ENCODE data around the gene TDRD7. TPM values are rescaled to one million over a fixed set of nuclear protein-coding genes. Genes with fewer than 3 reads are reported as not detected.

Gene TDRD7
- polyA plus RNA-seq, 1 experiment, result 8.2 TPM

DNA sequence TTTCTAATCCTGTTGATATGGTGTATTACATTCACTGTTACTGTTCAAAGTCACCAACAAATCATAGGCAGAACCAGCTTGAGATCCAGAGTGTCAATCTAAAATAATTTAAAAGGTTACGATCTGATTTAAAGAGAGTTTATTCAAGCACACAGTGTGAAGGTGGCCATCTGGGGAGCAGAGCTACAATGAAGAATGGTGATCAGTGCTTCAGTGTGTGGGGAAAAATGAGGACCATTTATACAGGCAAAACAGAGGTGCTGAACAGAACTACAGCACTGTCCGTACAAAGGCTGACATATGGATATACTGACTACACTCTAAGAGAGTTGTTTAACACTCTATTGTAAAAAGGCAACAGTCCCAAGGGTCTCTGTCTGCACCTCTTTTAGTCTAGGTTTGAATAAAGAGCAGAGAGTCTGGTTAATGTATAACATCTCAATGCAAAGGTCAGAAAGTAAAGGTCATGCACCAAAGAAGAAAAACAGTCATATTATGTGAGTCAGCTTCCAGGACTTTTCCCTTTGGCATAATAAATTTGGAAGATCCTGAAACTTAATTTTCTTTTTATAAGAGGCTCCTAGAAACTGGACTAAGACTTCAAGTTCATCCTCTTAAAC, 29.7 kb upstream of the TDRD7 start:
- POLR2A ChIA-PET, result no interaction called here
- no peaks in the 10 kb centered on the region for H3K27me3 ChIP-seq (ENCODE audit: control insufficient read depth, insufficient read depth, low read length)
- no peak for DNase-seq (ENCODE audit: low read depth, low spot score)
- H3K4me3 ChIP-seq (ENCODE audit: low read depth, low read length), result no peak overlapping the region
- H3K27ac ChIP-seq (ENCODE audit: low read depth, low read length), result no peak overlapping the region
- TF ChIP-seq, protein P1, sequence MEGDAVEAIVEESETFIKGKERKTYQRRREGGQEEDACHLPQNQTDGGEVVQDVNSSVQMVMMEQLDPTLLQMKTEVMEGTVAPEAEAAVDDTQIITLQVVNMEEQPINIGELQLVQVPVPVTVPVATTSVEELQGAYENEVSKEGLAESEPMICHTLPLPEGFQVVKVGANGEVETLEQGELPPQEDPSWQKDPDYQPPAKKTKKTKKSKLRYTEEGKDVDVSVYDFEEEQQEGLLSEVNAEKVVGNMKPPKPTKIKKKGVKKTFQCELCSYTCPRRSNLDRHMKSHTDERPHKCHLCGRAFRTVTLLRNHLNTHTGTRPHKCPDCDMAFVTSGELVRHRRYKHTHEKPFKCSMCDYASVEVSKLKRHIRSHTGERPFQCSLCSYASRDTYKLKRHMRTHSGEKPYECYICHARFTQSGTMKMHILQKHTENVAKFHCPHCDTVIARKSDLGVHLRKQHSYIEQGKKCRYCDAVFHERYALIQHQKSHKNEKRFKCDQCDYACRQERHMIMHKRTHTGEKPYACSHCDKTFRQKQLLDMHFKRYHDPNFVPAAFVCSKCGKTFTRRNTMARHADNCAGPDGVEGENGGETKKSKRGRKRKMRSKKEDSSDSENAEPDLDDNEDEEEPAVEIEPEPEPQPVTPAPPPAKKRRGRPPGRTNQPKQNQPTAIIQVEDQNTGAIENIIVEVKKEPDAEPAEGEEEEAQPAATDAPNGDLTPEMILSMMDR (IDR thresholded peaks at IDR 0.05; ENCODE audit: low read depth, low read length), result no peak
- CTCF ChIA-PET, result interaction anchor here (0.6 kb wide), 1 partner anchor 526 kb away, joined by 3 read pairs; no protein-coding TSS in a partner anchor
- no peaks in the 10 kb centered on the region; the same call in 1 of the 2 replicates for H3K9me3 ChIP-seq (ENCODE audit: control insufficient read depth, insufficient read depth, low read length)

DNA sequence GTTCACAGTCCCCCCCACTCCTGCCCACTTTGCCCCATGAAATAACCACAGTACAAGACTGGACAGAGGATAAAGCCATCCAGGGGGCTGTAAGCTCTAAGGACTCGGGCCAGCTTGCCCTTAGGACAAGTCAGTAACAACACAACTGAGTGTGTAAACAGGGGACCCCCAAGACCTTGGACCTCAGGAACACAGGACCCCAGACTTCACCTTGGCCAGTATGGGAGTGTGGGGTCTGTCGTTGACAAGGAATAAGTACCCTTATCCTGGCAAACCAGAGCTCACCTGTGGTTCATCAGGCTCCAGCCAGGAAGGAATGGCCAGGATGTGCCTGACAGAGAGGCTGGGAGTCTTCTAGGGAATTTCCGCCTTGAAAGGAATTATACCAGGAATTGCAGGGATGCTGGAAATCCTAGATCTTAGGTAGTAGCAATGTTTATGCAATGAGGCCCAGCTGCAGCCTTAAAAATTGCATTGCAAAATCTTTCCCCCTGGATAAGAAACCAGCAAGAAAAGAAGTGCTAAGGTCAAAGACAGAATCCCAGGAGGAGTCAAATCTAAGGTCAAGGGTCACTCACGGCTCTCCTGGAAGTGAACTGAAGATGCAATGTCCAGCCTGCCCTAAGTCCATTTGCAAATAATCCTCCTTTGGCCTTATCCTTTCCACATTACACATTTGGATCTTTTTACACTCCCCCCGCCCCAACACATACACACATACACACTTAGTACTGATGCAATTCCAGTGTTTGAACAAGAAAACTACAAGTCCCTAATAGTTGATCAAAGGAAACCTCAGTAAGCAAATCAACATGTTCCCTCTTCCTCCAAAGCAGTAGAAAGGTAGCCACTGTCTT, 27.3 kb upstream of the TDRD7 start:
- H3K4me3 ChIP-seq (ENCODE audit: low read depth, low read length), result no peak overlapping the region
- H3K27ac ChIP-seq (ENCODE audit: low read depth, low read length), result no peak overlapping the region
- POLR2A ChIA-PET, result no interaction called here
- no peaks in the 10 kb centered on the region; the same call in 1 of the 2 replicates for H3K9me3 ChIP-seq (ENCODE audit: control insufficient read depth, insufficient read depth, low read length)
- TF ChIP-seq, protein P1 (IDR thresholded peaks at IDR 0.05; ENCODE audit: low read depth, low read length), result no peak
- CTCF ChIA-PET, result interaction anchor here (0.6 to 0.9 kb wide), 2 partner anchors 13 to 574 kb away, joined by 3 to 4 read pairs; no protein-coding TSS in a partner anchor
- no peak for DNase-seq (ENCODE audit: low read depth, low spot score)
- peaks cover under 1% of the 10 kb centered on the region for H3K27me3 ChIP-seq (ENCODE audit: control insufficient read depth, insufficient read depth, low read length)

DNA sequence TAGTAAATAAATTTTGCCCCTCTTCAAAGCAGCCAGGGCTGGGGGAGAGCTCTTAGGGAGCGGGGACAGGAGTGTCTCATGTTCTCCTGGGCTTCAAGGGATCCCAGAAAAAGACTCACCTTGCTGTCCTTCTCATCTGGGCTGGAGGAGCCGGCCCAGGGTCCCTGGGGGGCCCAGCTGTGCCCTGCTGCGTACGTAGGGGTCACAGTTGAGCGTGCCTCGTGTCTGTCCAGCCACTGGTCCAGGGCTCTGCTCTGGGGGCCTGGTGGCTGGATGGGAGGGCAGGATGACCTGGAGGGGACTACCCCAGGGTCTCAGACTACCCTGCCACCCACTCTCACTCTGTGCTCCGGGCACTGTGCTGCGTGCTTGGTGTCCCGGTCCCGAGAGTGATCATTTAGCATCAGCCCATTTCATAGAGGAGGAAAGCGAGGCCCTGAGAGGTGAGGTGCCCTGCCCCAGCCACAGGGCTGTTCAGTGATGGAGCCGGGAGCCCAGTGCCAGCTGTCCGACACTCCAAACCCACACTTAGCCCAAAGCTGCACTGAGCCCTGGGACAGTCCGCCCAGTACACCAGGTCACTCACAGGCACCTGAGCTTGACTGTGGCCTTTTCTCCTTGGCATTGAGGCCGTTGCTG, 26.2 kb upstream of the TDRD7 start:
- TF ChIP-seq, protein P1 (IDR thresholded peaks at IDR 0.05; ENCODE audit: low read depth, low read length), result no peak
- no peak overlapping the region for H3K4me3 ChIP-seq (ENCODE audit: low read depth, low read length)
- peaks cover 3% of the 10 kb centered on the region for H3K27me3 ChIP-seq (ENCODE audit: control insufficient read depth, insufficient read depth, low read length)
- POLR2A ChIA-PET, result no interaction called here
- H3K27ac ChIP-seq (ENCODE audit: low read depth, low read length), result no peak overlapping the region
- no peaks in the 10 kb centered on the region; the same call in 1 of the 2 replicates for H3K9me3 ChIP-seq (ENCODE audit: control insufficient read depth, insufficient read depth, low read length)
- CTCF ChIA-PET, result interaction anchor here (0.6 to 2.5 kb wide), 9 partner anchors 8 to 575 kb away, joined by 3 to 14 read pairs (median 4); no protein-coding TSS in a partner anchor
- no peak for DNase-seq (ENCODE audit: low read depth, low spot score)

DNA sequence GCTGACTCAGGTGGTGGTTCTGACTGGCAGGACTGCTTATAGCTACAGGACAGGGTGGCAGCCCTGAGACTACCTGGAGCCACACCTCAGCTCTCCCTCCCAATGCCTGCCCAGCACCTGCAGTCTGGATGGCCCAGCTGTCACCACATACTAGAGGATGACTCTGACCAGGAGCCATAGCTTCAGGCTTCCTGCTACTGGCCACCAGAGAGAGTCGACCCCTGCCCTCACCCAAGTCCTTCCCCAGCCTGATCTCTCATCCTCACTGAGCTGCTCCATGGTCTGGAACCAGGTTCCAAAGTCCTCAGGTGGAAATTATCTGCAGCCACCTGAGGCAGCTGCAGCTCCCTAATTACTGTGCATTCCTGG, 25.6 kb upstream of the TDRD7 start:
- Histone ChIP-seq H3K4me3 (ENCODE audit: low read depth, low read length) (no peak overlapping the region), H3K27me3 (ENCODE audit: control insufficient read depth, insufficient read depth, low read length) (peaks cover 3% of the 10 kb centered on the region), H3K9me3 (ENCODE audit: control insufficient read depth, insufficient read depth, low read length) (no peaks in the 10 kb centered on the region; the same call in 1 of the 2 replicates), H3K27ac (ENCODE audit: low read depth, low read length) (no peak overlapping the region)
- ChIA-PET POLR2A (no interaction called here), CTCF (interaction anchor here (0.6 to 2.5 kb wide), 10 partner anchors 9 to 532 kb away, joined by 3 to 14 read pairs (median 4); partner anchors contain the start of gene ZNF782)
- TF ChIP-seq, protein P1 (IDR thresholded peaks at IDR 0.05; ENCODE audit: low read depth, low read length), result no peak
- DNase-seq (ENCODE audit: low read depth, low spot score), result no peak
